Immature natural killer cell (primary cell): ENCODE results near the gene TXNRD3. TPM values are rescaled to one million over a fixed set of nuclear protein-coding genes. Genes with fewer than 3 reads are reported as not detected.
"Not testable (repeated sequence)": the region's sequence is repeated elsewhere in the genome, so short reads cannot be mapped to it uniquely, and the experiment has no call there.

Experiments
- DNase-seq, 3 donors: peaks; one replicate each; pipeline ENCODE4 v3.0.0; 2022; ENCODE audit warnings: mixed read lengths in 1 of 3
- H3K27ac Mint-ChIP-seq, 6 donors: one replicate each; pipeline ENCODE4 v1.8.0; 2020; ENCODE audit warnings: mixed read lengths in 6 of 6, mild to moderate bottlenecking in 5 of 6, inconsistent platforms in 4 of 6, moderate library complexity in 3 of 6
- H3K27me3 Mint-ChIP-seq, 3 donors: one replicate each; pipeline ENCODE4 v1.8.0; 2020 to 2021; ENCODE audit warnings: low read depth in 3 of 3, mild to moderate bottlenecking in 3 of 3, mixed read lengths in 3 of 3, moderate library complexity in 3 of 3, inconsistent platforms in 1 of 3
- H3K36me3 Mint-ChIP-seq, 3 donors: one replicate each; pipeline ENCODE4 v1.8.0; 2020; ENCODE audit warnings: mixed read lengths in 3 of 3, inconsistent platforms in 2 of 3, mild to moderate bottlenecking in 2 of 3
- H3K4me1 Mint-ChIP-seq, 2 donors: one replicate each; pipeline ENCODE4 v1.8.0; 2020; ENCODE audit warnings: inconsistent platforms in 2 of 2, mild to moderate bottlenecking in 2 of 2, mixed read lengths in 2 of 2, moderate library complexity in 1 of 2
- H3K4me3 Mint-ChIP-seq, 5 donors: one replicate each; pipeline ENCODE4 v1.8.0; 2020; ENCODE audit warnings: mild to moderate bottlenecking in 5 of 5, mixed read lengths in 5 of 5, inconsistent platforms in 3 of 5, moderate library complexity in 3 of 5
- H3K9me3 Mint-ChIP-seq, 6 donors: one replicate each; pipeline ENCODE4 v1.8.0; 2020; ENCODE audit warnings: mild to moderate bottlenecking in 6 of 6, mixed read lengths in 6 of 6, inconsistent platforms in 4 of 6, moderate library complexity in 3 of 6
- polyA plus RNA-seq, 3 donors: library from polyadenylated mRNA; unstranded; fragments of 300-500 nt; fragmentation: Illumina TruSeq; gene quantifications; one replicate each; pipeline ENCODE4 v1.2.3, GENCODE V29; 2021

TXNRD3 gene
- polyA plus RNA-seq, 3 donors from 2014 or later = 1.4 to 3.5 TPM; not detected in 1

GRCh38 chr3:126655887-126656286 is 963 bp upstream of the TXNRD3 start:
- Mint-ChIP-seq H3K27ac (no peak overlapping the region), H3K9me3 (no peaks in the 10 kb centered on the region), H3K4me1 (peaks cover 7 to 9% of the 10 kb centered on the region in 2 donors), H3K27me3 (peaks cover 2 to 15% (median 5%) of the 10 kb centered on the region in 3 donors), H3K36me3 (no peaks in the 10 kb centered on the region), H3K4me3 (peak overlapping the region in 4 of 5 donors; percentile 24 to 89 (median 86))
- DNase-seq = no peak

DNA sequence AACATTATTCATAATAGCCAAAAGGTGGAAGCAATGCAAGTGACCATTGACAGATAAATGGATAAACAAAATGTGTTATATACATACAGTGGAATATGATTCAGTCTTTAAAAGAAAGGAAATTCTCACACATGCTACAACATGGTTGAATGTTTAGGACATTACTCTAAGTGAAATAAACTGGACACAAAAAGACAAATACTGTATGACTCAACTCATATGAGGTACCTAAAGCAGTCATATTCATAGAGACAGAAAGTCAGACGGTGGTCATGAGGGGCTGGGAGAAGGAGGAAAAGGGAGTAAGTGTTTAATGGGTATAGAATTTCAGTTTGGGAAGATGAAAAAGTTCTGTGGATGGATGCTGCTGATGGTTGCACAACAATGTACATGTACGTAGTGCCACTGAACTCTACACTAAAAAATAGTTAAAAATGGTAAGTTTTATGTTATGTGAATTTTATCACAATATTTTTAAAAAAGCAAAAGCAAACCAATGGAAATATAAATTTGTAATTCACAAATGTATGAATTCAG is 5.3 kb downstream of the TXNRD3 start:
- Mint-ChIP-seq H3K27ac (peak overlapping the region in 1 of 6 donors; percentile 68), H3K4me3 (no peak overlapping the region), H3K36me3 (peaks cover 0 to 10% (median 4%) of the 10 kb centered on the region in 3 donors), H3K9me3 (no peaks in the 10 kb centered on the region), H3K27me3 (peaks cover 0 to 16% (median 0%) of the 10 kb centered on the region in 3 donors), H3K4me1 (peaks cover 4 to 5% of the 10 kb centered on the region in 2 donors)
- DNase-seq = no peak

GRCh38 chr3:126646674-126647073 is 8.2 kb downstream of the TXNRD3 start:
- Mint-ChIP-seq H3K9me3 (no peaks in the 10 kb centered on the region), H3K4me3 (no peak overlapping the region), H3K27ac (peak overlapping the region in 1 of 6 donors; percentile 13), H3K27me3 (peaks cover 0 to 13% (median 0%) of the 10 kb centered on the region in 3 donors), H3K36me3 (peaks cover 0 to 21% (median 7%) of the 10 kb centered on the region in 3 donors), H3K4me1 (no peaks in the 10 kb centered on the region)
- DNase-seq = no peak

GRCh38 chr3:126644615-126645014 is 10.3 kb downstream of the TXNRD3 start:
- Mint-ChIP-seq H3K27me3 (peaks cover 2 to 12% (median 7%) of the 10 kb centered on the region in 3 donors), H3K27ac (no peak overlapping the region), H3K4me3 (no peak overlapping the region), H3K9me3 (no peaks in the 10 kb centered on the region), H3K4me1 (no peaks in the 10 kb centered on the region), H3K36me3 (peaks cover 0 to 26% (median 13%) of the 10 kb centered on the region in 3 donors)
- no peak for DNase-seq

GRCh38 chr3:126638790-126639189 is 16.1 kb downstream of the TXNRD3 start:
- H3K4me3 Mint-ChIP-seq = no peak overlapping the region
- no peak for DNase-seq
- no peaks in the 10 kb centered on the region for H3K4me1 Mint-ChIP-seq
- no peaks in the 10 kb centered on the region for H3K9me3 Mint-ChIP-seq
- H3K36me3 Mint-ChIP-seq = peaks cover 0 to 23% (median 6%) of the 10 kb centered on the region in 3 donors
- H3K27me3 Mint-ChIP-seq = peaks cover 3 to 8% (median 4%) of the 10 kb centered on the region in 3 donors
- no peak overlapping the region for H3K27ac Mint-ChIP-seq

DNA sequence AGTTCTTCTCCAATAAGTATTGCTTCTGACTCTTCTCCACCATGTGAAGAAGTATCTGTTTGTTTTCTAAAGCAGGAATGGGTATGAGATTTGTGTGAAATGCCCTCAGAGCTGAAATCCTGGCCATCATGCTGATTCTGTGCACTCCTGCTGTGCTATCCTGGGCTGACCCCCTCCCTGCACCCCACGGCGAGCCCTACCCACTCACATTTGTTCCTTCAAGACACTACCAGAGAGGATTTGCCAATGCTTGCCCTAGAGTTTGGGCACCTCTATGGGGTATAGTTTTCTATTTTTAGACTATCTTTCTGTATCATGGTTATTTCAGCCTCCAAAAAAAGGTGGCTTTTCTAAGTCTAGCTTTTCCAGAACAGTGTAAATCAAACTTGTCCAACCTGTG is 18.5 kb downstream of the TXNRD3 start:
- H3K27me3 Mint-ChIP-seq = peaks cover 3 to 8% (median 4%) of the 10 kb centered on the region in 3 donors
- no peak overlapping the region for H3K27ac Mint-ChIP-seq
- H3K9me3 Mint-ChIP-seq = no peaks in the 10 kb centered on the region
- H3K36me3 Mint-ChIP-seq = peaks cover 0 to 23% (median 6%) of the 10 kb centered on the region in 3 donors
- H3K4me1 Mint-ChIP-seq = no peaks in the 10 kb centered on the region
- H3K4me3 Mint-ChIP-seq = no peak overlapping the region
- DNase-seq = no peak

- Mint-ChIP-seq H3K9me3 (no peaks in the 10 kb centered on the region), H3K4me3 (no peak overlapping the region), H3K4me1 (peaks cover 0 to 3% of the 10 kb centered on the region in 2 donors), H3K27ac (no peak overlapping the region), H3K27me3 (peaks cover 0 to 1% (median 1%) of the 10 kb centered on the region in 3 donors), H3K36me3 (peaks cover 0 to 24% (median 4%) of the 10 kb centered on the region in 3 donors)
- no peak for DNase-seq
Measured at GRCh38 chr3:126634803-126635202, 20.1 kb downstream of the TXNRD3 start.

GRCh38 chr3:126630020-126630419 is 24.9 kb downstream of the TXNRD3 start:
- H3K36me3 Mint-ChIP-seq = peaks cover 0 to 21% (median 7%) of the 10 kb centered on the region in 3 donors
- H3K4me1 Mint-ChIP-seq = peaks cover 0 to 5% of the 10 kb centered on the region in 2 donors
- H3K4me3 Mint-ChIP-seq = no peak overlapping the region
- peaks cover 0 to under 1% (median 0%) of the 10 kb centered on the region in 3 donors for H3K27me3 Mint-ChIP-seq
- DNase-seq = no peak
- peak overlapping the region in 1 of 6 donors; percentile 56 for H3K27ac Mint-ChIP-seq
- no peaks in the 10 kb centered on the region for H3K9me3 Mint-ChIP-seq

- not testable (repeated sequence) for H3K4me1 Mint-ChIP-seq, H3K27ac Mint-ChIP-seq, H3K27me3 Mint-ChIP-seq, DNase-seq, H3K9me3 Mint-ChIP-seq, H3K4me3 Mint-ChIP-seq
- peaks cover 4 to 10% (median 7%) of the 10 kb centered on the region in 3 donors for H3K36me3 Mint-ChIP-seq
Measured at GRCh38 chr3:126625735-126626134, 29.2 kb downstream of the TXNRD3 start.

GRCh38 chr3:126622694-126623093 is 32.2 kb downstream of the TXNRD3 start:
- Mint-ChIP-seq H3K27me3 (peaks cover 0 to 2% (median 0%) of the 10 kb centered on the region in 3 donors), H3K4me1 (no peaks in the 10 kb centered on the region), H3K27ac (no peak overlapping the region), H3K9me3 (no peaks in the 10 kb centered on the region), H3K36me3 (peaks cover 3 to 4% (median 4%) of the 10 kb centered on the region in 3 donors), H3K4me3 (no peak overlapping the region)
- no peak for DNase-seq

DNA sequence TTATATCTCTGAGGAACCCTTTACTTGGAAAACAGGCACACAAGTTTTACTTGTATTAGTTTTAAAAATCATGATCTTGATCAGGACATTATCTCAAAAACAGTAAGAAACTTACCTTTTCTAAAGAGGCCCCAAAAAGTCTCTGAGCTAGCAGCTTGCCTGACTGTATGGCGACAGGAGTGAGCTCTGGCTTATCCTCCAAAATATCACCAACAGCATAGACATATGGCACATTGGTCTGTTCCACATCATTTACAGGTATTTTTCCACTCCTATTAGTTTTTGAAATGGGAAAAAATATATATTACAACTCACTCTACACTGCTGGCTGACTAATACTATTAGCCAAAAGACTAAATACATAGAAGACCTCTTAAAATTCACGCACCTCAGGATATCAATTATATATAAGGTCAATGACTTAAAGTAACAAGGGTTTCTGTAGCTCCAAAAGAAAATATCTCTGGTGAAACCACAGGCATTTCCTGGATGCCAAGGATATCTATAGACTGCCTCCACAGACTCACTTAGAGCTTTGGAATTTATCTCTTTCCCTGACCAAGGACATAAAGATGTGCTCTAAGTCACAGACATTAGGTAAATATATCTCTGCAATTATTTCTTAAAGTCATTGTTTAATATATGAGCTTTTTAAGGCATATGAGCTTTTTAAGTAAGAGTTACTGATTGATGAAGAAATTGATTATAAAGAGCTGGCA is 33.1 kb downstream of the TXNRD3 start:
- H3K27ac Mint-ChIP-seq = no peak overlapping the region
- no peaks in the 10 kb centered on the region for H3K9me3 Mint-ChIP-seq
- peaks cover 4 to 8% (median 7%) of the 10 kb centered on the region in 3 donors for H3K36me3 Mint-ChIP-seq
- no peak for DNase-seq
- no peak overlapping the region for H3K4me3 Mint-ChIP-seq
- peaks cover 0 to 2% (median 0%) of the 10 kb centered on the region in 3 donors for H3K27me3 Mint-ChIP-seq
- H3K4me1 Mint-ChIP-seq = peaks cover 0 to 6% of the 10 kb centered on the region in 2 donors

- no peak for DNase-seq
- no peak overlapping the region for H3K4me3 Mint-ChIP-seq
- no peak overlapping the region for H3K27ac Mint-ChIP-seq
- peaks cover 0 to 6% of the 10 kb centered on the region in 2 donors for H3K4me1 Mint-ChIP-seq
- H3K9me3 Mint-ChIP-seq = no peaks in the 10 kb centered on the region
- peaks cover 4 to 8% (median 6%) of the 10 kb centered on the region in 3 donors for H3K36me3 Mint-ChIP-seq
- H3K27me3 Mint-ChIP-seq = peaks cover 0 to 2% (median 0%) of the 10 kb centered on the region in 3 donors
Measured at GRCh38 chr3:126621171-126621570, 33.8 kb downstream of the TXNRD3 start.

DNA sequence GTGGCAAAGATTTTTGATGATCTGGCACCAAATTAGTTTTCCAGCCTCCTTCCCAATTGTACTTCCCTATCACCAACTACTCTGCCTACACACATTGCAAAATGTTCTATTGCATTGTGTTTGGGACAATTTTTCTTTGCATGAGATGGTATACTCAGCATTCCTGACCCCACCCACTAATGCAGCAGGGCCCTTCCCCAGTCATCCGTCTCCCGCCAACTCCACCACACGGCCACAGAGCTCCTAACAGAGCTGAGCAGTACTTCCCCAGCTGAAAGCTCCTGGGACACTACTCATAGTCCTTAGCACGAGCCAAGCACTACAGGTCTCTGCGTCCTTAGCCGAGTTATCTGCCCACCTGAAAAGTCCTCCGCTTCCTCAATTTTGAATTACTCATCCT is 34.2 kb downstream of the TXNRD3 start:
- H3K36me3 Mint-ChIP-seq = peaks cover 4 to 8% (median 6%) of the 10 kb centered on the region in 3 donors
- H3K27ac Mint-ChIP-seq = no peak overlapping the region
- DNase-seq = no peak
- H3K4me1 Mint-ChIP-seq = peaks cover 0 to 6% of the 10 kb centered on the region in 2 donors
- H3K9me3 Mint-ChIP-seq = no peaks in the 10 kb centered on the region
- H3K4me3 Mint-ChIP-seq = no peak overlapping the region
- peaks cover 0 to 2% (median 0%) of the 10 kb centered on the region in 3 donors for H3K27me3 Mint-ChIP-seq

- Mint-ChIP-seq H3K4me1 (peaks cover 3 to 13% of the 10 kb centered on the region in 2 donors), H3K27me3 (peaks cover 0 to 4% (median 0%) of the 10 kb centered on the region in 3 donors), H3K9me3 (no peaks in the 10 kb centered on the region), H3K27ac (no peak overlapping the region), H3K36me3 (peaks cover 0 to 8% (median 6%) of the 10 kb centered on the region in 3 donors), H3K4me3 (no peak overlapping the region)
- no peak for DNase-seq
Measured at GRCh38 chr3:126618760-126619159, 36.2 kb downstream of the TXNRD3 start.
